ENCODE measurements around the gene R3HDM4. TPM values are rescaled to one million over a fixed set of nuclear protein-coding genes. Genes with fewer than 3 reads are reported as not detected.

R3HDM4 gene
- total RNA-seq, 2 donors from 2014 or later = 37.6 to 42.4 TPM

DNA sequence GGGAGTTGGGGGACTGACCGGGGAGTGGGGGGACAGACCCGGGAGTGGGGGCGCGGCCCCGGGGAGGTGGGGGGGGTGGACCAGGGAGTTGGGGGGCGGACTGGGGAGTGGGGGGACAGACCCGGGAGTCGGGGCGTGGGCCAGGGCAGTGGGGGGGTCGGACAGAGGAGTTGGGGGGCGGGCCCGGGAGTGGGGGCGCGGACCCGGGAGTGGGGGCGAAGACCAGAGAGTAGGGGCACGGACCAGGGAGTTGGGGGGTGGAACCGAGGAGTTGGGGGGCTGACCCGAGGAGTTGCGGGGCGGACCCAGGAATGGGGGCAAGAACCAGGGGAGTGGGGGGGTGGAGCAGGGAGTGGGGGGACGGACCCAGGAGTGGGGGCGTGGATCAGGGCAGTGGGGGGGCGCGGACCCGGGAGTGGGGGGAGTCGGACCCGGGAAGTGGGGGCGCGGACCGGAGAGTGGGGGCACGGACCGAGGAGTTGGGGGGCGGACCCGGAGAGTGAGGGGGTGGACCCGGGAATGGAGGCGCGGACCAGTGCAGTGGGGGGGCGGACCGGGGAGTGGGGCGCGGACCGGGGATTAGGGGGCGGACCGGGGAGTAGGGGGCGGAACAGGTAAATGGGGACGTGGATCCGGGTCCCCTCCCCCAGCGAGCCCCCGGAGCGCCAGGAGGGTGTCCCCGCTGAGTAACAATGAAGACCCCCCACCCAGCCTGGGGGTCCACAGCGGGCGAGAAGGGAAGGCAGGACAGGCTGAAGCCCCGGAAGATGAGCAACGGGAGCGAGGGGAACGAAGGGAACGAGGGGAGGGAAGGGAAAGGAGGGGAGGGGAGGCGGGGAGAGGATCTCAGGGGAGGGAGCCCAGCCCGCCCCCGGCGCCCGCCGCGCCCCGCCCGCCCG is 589 bp downstream of the R3HDM4 start:
- DNase-seq (ENCODE audit: low spot score) = no peak
- peak overlapping the region; percentile 47 to 71 for H3K27ac ChIP-seq
- peak; percentile 51 for ATAC-seq (ENCODE audit: insufficient number of reproducible peaks, low FRiP score, low read depth)
- peak overlapping the region; percentile 96 for H3K4me3 ChIP-seq
- no peaks in the 10 kb centered on the region for H3K9me3 ChIP-seq
- TF ChIP-seq, protein P1, sequence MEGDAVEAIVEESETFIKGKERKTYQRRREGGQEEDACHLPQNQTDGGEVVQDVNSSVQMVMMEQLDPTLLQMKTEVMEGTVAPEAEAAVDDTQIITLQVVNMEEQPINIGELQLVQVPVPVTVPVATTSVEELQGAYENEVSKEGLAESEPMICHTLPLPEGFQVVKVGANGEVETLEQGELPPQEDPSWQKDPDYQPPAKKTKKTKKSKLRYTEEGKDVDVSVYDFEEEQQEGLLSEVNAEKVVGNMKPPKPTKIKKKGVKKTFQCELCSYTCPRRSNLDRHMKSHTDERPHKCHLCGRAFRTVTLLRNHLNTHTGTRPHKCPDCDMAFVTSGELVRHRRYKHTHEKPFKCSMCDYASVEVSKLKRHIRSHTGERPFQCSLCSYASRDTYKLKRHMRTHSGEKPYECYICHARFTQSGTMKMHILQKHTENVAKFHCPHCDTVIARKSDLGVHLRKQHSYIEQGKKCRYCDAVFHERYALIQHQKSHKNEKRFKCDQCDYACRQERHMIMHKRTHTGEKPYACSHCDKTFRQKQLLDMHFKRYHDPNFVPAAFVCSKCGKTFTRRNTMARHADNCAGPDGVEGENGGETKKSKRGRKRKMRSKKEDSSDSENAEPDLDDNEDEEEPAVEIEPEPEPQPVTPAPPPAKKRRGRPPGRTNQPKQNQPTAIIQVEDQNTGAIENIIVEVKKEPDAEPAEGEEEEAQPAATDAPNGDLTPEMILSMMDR (IDR thresholded peaks at IDR 0.05) = no peak
- H3K4me1 ChIP-seq (ENCODE audit: control insufficient read depth in 1 of 2, low read depth in 2 of 2) = peaks cover 11 to 13% of the 10 kb centered on the region in 2 donors
- no peaks in the 10 kb centered on the region for H3K36me3 ChIP-seq
- no peaks in the 10 kb centered on the region for H3K27me3 ChIP-seq (replicated peaks; ENCODE audit: insufficient read depth)

DNA sequence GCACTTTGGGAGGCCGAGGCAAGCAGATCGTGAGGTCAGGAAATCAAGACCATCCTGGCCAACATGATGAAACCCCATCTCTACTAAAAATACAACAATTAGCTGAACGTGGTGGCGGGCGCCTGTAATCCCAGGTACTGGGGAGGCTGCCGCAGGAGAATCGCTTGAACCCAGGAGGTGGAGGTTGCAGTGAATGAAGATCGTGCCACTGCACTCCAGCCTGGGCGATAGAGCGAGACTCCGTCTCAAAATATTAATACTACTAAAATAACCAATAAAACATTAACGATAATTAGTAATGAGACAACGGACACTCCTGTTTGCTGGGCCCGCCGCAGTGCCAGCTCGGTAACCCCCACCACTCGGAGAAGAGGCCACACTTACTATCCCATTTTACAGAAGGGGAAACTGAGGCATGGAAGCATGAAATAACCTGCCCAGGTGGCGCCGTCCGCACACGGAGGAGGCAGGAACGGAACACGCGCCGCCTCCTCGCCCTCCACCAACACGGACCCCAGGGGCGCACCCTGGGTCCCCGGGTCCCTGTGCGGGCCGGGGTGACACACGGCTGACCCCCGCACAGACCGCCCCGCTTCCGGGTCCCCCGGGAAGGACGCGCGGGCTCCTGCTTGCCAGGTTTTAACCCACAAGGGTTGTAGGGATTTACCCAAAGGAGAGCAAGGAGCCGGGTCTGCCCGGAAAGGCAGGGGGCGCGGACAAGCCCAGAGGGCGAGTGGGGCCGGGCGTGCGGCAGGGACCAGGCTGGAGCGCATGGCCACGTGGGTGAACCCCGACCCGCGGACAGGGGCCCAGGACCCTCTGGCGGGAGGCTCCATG is 1.6 kb downstream of the R3HDM4 start:
- ATAC-seq (ENCODE audit: insufficient number of reproducible peaks, low FRiP score, low read depth) (no peak), DNase-seq (ENCODE audit: low spot score) (no peak)
- Histone ChIP-seq H3K36me3 (no peaks in the 10 kb centered on the region), H3K27ac (no peak overlapping the region), H3K4me3 (no peak overlapping the region), H3K4me1 (ENCODE audit: control insufficient read depth in 1 of 2, low read depth in 2 of 2) (peaks cover 5 to 8% of the 10 kb centered on the region in 2 donors), H3K9me3 (no peaks in the 10 kb centered on the region), H3K27me3 (replicated peaks; ENCODE audit: insufficient read depth) (no peaks in the 10 kb centered on the region)
- TF ChIP-seq, protein P1 (IDR thresholded peaks at IDR 0.05) = no peak

- H3K27me3 ChIP-seq (replicated peaks; ENCODE audit: insufficient read depth) = no peaks in the 10 kb centered on the region
- H3K36me3 ChIP-seq = no peaks in the 10 kb centered on the region
- ATAC-seq (ENCODE audit: insufficient number of reproducible peaks, low FRiP score, low read depth) (no peak), DNase-seq (ENCODE audit: low spot score) (no peak)
- no peak overlapping the region for H3K27ac ChIP-seq
- peaks cover 0 to 9% of the 10 kb centered on the region in 2 donors for H3K4me1 ChIP-seq (ENCODE audit: control insufficient read depth in 1 of 2, low read depth in 2 of 2)
- TF ChIP-seq, protein P1 (IDR thresholded peaks at IDR 0.05) = no peak
- H3K4me3 ChIP-seq = no peak overlapping the region
- H3K9me3 ChIP-seq = no peaks in the 10 kb centered on the region
Observed at GRCh38 chr19:907183-907853, 5.7 kb downstream of the R3HDM4 start.

GRCh38 chr19:906480-906879 is 6.5 kb downstream of the R3HDM4 start:
- DNase-seq (ENCODE audit: low spot score) = no peak
- TF ChIP-seq, protein P1 (IDR thresholded peaks at IDR 0.05) = no peak

More at GRCh38 chr19:906480-906879, 6.5 kb downstream of the R3HDM4 start:
- Histone ChIP-seq H3K27ac (no peak overlapping the region), H3K9me3 (no peaks in the 10 kb centered on the region), H3K4me3 (no peak overlapping the region), H3K36me3 (no peaks in the 10 kb centered on the region), H3K27me3 (replicated peaks; ENCODE audit: insufficient read depth) (no peaks in the 10 kb centered on the region), H3K4me1 (ENCODE audit: control insufficient read depth in 1 of 2, low read depth in 2 of 2) (peaks cover 0 to 9% of the 10 kb centered on the region in 2 donors)
- ATAC-seq (ENCODE audit: insufficient number of reproducible peaks, low FRiP score, low read depth) = no peak
